Measurements from ENCODE around the gene FMN1. TPM values are rescaled to one million over a fixed set of nuclear protein-coding genes. Genes with fewer than 3 reads are reported as not detected.

Gene FMN1
- polyA plus RNA-seq, 1 experiment = 3.7 TPM

DNA sequence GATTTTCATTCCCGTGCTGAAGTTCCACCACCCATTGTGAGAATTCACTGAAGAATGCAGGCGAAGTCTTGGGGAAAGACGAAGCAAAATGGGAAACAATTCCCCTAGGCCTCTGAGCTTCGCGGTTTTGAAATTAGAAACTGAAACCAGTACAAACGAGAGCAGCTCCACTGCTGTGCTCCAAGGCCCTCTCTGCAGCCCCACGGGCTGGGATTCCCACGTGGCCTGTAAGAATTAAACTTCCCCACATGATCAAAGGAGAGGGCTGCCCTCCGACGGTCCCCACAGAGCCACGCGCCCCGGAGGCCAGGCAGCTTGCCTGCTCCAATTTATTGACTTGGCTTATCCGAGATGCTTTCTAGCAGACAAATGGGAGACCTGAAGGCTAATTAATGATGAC lies 332.8 kb downstream of the FMN1 start:
- TF ChIP-seq, protein P1, sequence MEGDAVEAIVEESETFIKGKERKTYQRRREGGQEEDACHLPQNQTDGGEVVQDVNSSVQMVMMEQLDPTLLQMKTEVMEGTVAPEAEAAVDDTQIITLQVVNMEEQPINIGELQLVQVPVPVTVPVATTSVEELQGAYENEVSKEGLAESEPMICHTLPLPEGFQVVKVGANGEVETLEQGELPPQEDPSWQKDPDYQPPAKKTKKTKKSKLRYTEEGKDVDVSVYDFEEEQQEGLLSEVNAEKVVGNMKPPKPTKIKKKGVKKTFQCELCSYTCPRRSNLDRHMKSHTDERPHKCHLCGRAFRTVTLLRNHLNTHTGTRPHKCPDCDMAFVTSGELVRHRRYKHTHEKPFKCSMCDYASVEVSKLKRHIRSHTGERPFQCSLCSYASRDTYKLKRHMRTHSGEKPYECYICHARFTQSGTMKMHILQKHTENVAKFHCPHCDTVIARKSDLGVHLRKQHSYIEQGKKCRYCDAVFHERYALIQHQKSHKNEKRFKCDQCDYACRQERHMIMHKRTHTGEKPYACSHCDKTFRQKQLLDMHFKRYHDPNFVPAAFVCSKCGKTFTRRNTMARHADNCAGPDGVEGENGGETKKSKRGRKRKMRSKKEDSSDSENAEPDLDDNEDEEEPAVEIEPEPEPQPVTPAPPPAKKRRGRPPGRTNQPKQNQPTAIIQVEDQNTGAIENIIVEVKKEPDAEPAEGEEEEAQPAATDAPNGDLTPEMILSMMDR (IDR thresholded peaks at IDR 0.05; ENCODE audit: low read depth, low read length) = no peak
- Histone ChIP-seq H3K27ac (ENCODE audit: low read depth, low read length) (peak overlapping the region; percentile 84), H3K4me3 (ENCODE audit: low read depth, low read length) (no peak overlapping the region), H3K9me3 (ENCODE audit: control insufficient read depth, insufficient read depth, low read length) (no peaks in the 10 kb centered on the region), H3K27me3 (ENCODE audit: control insufficient read depth, insufficient read depth, low read length) (no peaks in the 10 kb centered on the region)
- CTCF ChIA-PET = interaction anchor here (0.5 to 1.1 kb wide), 3 partner anchors 17 to 200 kb away, joined by 3 to 5 read pairs (median 3); no protein-coding TSS in a partner anchor
- no peak for DNase-seq (ENCODE audit: low read depth, low spot score)
- POLR2A ChIA-PET = no interaction called here

DNA sequence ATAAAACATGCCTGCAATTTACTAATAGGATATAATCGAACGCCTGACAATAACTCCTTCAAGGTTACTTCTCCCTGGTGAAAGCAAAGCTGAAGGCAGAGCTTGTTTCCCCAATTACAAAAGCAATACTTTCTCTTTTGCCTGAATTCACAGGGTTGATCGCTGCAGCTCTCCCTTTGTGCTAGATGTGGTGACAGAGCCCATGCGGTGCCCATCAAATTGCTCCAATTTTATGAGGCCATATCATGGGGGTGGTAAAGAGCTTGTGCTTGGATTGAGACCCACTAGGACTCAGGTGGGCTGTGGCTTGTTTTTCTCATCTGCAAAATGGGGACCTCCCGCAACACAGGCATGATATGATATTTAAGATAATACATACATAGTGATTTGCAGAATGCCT lies 333.3 kb downstream of the FMN1 start:
- TF ChIP-seq, protein P1 (IDR thresholded peaks at IDR 0.05; ENCODE audit: low read depth, low read length) = no peak
- POLR2A ChIA-PET = no interaction called here
- CTCF ChIA-PET = interaction anchor here (1.1 kb wide), 2 partner anchors 72 to 199 kb away, joined by 3 to 5 read pairs; no protein-coding TSS in a partner anchor
- Histone ChIP-seq H3K4me3 (ENCODE audit: low read depth, low read length) (no peak overlapping the region), H3K27ac (ENCODE audit: low read depth, low read length) (peak overlapping the region; percentile 84), H3K9me3 (ENCODE audit: control insufficient read depth, insufficient read depth, low read length) (no peaks in the 10 kb centered on the region), H3K27me3 (ENCODE audit: control insufficient read depth, insufficient read depth, low read length) (no peaks in the 10 kb centered on the region)
- DNase-seq (ENCODE audit: low read depth, low spot score) = no peak

DNA sequence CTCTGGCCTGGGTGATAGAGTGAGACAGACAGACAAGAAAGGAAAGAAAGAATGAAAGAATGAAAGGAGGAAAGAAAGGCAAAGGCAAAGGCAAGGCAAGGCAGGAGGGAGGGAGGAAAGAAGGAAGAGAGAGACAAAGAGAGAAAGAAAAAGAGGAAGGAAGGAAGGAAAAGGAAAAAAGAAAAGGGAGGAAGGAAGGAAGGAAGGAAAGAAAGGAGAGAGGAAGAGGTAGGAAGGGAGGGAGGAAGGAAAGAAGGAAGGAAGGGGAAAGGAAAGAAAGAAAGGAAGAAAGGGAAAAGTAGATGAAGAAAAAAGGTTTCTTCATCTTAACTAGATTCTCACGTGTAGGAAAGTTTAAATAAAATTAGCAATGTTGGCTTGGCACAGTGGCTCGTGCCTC lies 334.5 kb downstream of the FMN1 start:
- TF ChIP-seq, protein P1 (IDR thresholded peaks at IDR 0.05; ENCODE audit: low read depth, low read length) = no peak
- no peaks in the 10 kb centered on the region for H3K27me3 ChIP-seq (ENCODE audit: control insufficient read depth, insufficient read depth, low read length)
- H3K9me3 ChIP-seq (ENCODE audit: control insufficient read depth, insufficient read depth, low read length) = no peaks in the 10 kb centered on the region
- ChIA-PET CTCF (no interaction called here), POLR2A (interaction anchor here (1.0 to 1.2 kb wide), 2 partner anchors 9 to 10 kb away, joined by 3 read pairs; no protein-coding TSS in a partner anchor)
- no peak for DNase-seq (ENCODE audit: low read depth, low spot score)
- H3K4me3 ChIP-seq (ENCODE audit: low read depth, low read length) = no peak overlapping the region
- H3K27ac ChIP-seq (ENCODE audit: low read depth, low read length) = no peak overlapping the region

DNA sequence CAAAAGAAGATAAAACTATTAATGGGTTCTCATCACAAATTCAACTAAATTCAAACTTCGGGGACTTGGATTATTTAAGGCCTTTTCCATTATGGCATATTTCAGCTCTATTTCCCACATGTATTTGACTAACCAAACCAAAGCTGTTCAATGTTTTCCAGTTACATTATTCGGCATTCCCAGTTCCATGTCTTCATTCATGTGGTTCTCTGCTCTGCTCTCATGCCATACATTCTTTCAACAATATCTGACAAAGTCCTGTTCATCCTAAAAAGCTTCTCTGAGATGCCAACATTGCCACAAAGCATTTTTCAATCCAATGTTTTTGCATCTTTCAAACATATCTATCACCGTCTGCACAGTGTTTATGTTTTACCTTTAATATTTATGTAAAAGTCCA lies 335.3 kb downstream of the FMN1 start:
- no peaks in the 10 kb centered on the region for H3K27me3 ChIP-seq (ENCODE audit: control insufficient read depth, insufficient read depth, low read length)
- H3K4me3 ChIP-seq (ENCODE audit: low read depth, low read length) = no peak overlapping the region
- no peaks in the 10 kb centered on the region for H3K9me3 ChIP-seq (ENCODE audit: control insufficient read depth, insufficient read depth, low read length)
- DNase-seq (ENCODE audit: low read depth, low spot score) = no peak
- TF ChIP-seq, protein P1 (IDR thresholded peaks at IDR 0.05; ENCODE audit: low read depth, low read length) = no peak
- ChIA-PET POLR2A (interaction anchor here (1.0 to 1.2 kb wide), 2 partner anchors 10 to 11 kb away, joined by 3 read pairs; no protein-coding TSS in a partner anchor), CTCF (no interaction called here)
- no peak overlapping the region for H3K27ac ChIP-seq (ENCODE audit: low read depth, low read length)

DNA sequence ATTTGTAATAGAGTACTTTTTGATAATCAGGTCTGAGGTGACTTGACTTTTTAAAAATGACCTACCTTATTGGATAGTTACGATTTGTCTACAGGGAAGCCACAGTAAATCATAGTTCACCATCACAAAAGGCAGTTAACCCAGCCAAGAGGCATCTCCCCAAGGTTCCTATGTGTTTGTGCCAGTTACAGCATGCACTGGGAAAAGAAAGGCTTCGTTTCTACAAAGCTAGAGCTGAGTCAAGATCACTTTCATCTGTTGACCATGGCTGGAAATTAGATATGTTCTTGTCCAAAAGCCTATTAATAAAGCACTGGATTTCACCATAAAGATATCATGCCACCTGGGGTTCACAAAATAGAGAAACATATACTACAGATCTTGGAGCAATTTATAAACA lies 336.8 kb downstream of the FMN1 start:
- no peak for DNase-seq (ENCODE audit: low read depth, low spot score)
- Histone ChIP-seq H3K27me3 (ENCODE audit: control insufficient read depth, insufficient read depth, low read length) (no peaks in the 10 kb centered on the region), H3K9me3 (ENCODE audit: control insufficient read depth, insufficient read depth, low read length) (no peaks in the 10 kb centered on the region), H3K4me3 (ENCODE audit: low read depth, low read length) (no peak overlapping the region), H3K27ac (ENCODE audit: low read depth, low read length) (no peak overlapping the region)
- ChIA-PET CTCF (interaction anchor here (2.4 kb wide), 1 partner anchor 14 kb away, joined by 10 read pairs; no protein-coding TSS in a partner anchor), POLR2A (no interaction called here)
- TF ChIP-seq, protein P1 (IDR thresholded peaks at IDR 0.05; ENCODE audit: low read depth, low read length) = no peak

Data from AG04450 (cell line).